Hepatocyte (in vitro differentiated cells): ENCODE measurements around the gene FBXO11. TPM values are rescaled to one million over a fixed set of nuclear protein-coding genes. Genes with fewer than 3 reads are reported as not detected.

ENCODE experiments used
- DNase-seq: peaks from one replicate; pipeline ENCODE4 v3.0.0-alpha.2; 2016; ENCODE audit warnings: low spot score
- H2AFZ ChIP-seq: fragments of 200-600 bp; sonication (generic); 2 replicates; pipeline ENCODE4 v1.6.0; 2016; ENCODE audit warnings: antibody characterized with exemption, mild to moderate bottlenecking
- H3K27ac ChIP-seq: fragments of 200-600 bp; sonication (generic); 2 replicates; pipeline ENCODE4 v1.5.1; 2016; ENCODE audit warnings: mild to moderate bottlenecking
- H3K27me3 ChIP-seq: fragments of 200-600 bp; sonication (generic); 2 replicates; pipeline ENCODE4 v1.6.1; 2016
- H3K36me3 ChIP-seq: fragments of 200-600 bp; sonication (generic); replicated peaks from 2 replicates; pipeline ENCODE4 v1.5.1; 2016; ENCODE audit warnings: low read depth; ENCODE audit not compliant: insufficient read depth
- H3K4me1 ChIP-seq: fragments of 200-600 bp; sonication (generic); 2 replicates; pipeline ENCODE4 v1.5.1; 2016; ENCODE audit warnings: mild to moderate bottlenecking, moderate library complexity; ENCODE audit not compliant: insufficient read depth
- H3K4me2 ChIP-seq: fragments of 200-600 bp; sonication (generic); 2 replicates; pipeline ENCODE4 v1.6.0; 2016
- H3K4me3 ChIP-seq: fragments of 200-600 bp; sonication (generic); 2 replicates; pipeline ENCODE4 v1.5.1; 2016; ENCODE audit warnings: mild to moderate bottlenecking
- H3K79me2 ChIP-seq: fragments of 200-600 bp; sonication (generic); 2 replicates; pipeline ENCODE4 v1.6.0; 2017; ENCODE audit warnings: mild to moderate bottlenecking
- H3K9me2 ChIP-seq: fragments of 200-600 bp; sonication (generic); replicated peaks from 2 replicates; pipeline ENCODE4 v1.6.0; 2017; ENCODE audit warnings: mild to moderate bottlenecking; ENCODE audit not compliant: insufficient read depth
- H3K9me3 ChIP-seq: fragments of 200-600 bp; sonication (generic); 2 replicates; pipeline ENCODE4 v1.5.1; 2016; ENCODE audit warnings: low read depth, mild to moderate bottlenecking
- H4K20me1 ChIP-seq: fragments of 200-600 bp; sonication (generic); 2 replicates; pipeline ENCODE4 v1.6.0; 2016; ENCODE audit warnings: mild to moderate bottlenecking; ENCODE audit not compliant: insufficient read depth, poor library complexity, severe bottlenecking
- CTCF ChIP-seq: fragments of 200-600 bp; sonication (generic); IDR thresholded peaks from 2 replicates; pipeline ENCODE4 v1.5.1; 2016; ENCODE audit warnings: antibody characterized with exemption, mild to moderate bottlenecking; ENCODE audit not compliant: poor library complexity
- EZH2 ChIP-seq: fragments of 200-600 bp; sonication (generic); IDR thresholded peaks from 2 replicates; pipeline ENCODE4 v1.6.1; 2016; ENCODE audit warnings: antibody characterized with exemption, mild to moderate bottlenecking, borderline replicate concordance
- EZH2phosphoT487 ChIP-seq: fragments of 200-600 bp; sonication (generic); IDR thresholded peaks from one replicate; pipeline ENCODE4 v1.6.1; 2018; ENCODE audit warnings: antibody characterized with exemption, mild to moderate bottlenecking, low read depth, moderate library complexity; ENCODE audit not compliant: unreplicated experiment, severe bottlenecking
- WGBS: methylation state at CpG from one replicate; pipeline ENCODE4 v1.1.6; 2016; ENCODE audit warnings: low lambda C conversion rate; ENCODE audit errors: missing lambda C conversion rate; 5-methylcytosine and 5-hydroxymethylcytosine counted together
- polyA plus RNA-seq: library from polyadenylated mRNA; unstranded; fragments of >200 nt; fragmentation: Nextera tagmentation; extraction: Ambion mirVana; gene quantifications from 2 replicates; pipeline ENCODE4 v1.2.1, GENCODE V29; 2016
- total RNA-seq: library from RNA; depleted of rRNA; stranded (reverse); fragments of >200 nt; gene quantifications from 2 replicates; pipeline ENCODE4 v1.2.3, GENCODE V29; 2014

FBXO11 gene
- total and polyA plus RNA-seq, 2 experiments from 2014 or later: 22.4 to 63.9 TPM

- Histone ChIP-seq H3K4me2 (no peak overlapping the region), H3K4me3 (no peak overlapping the region), H3K4me1 (peaks cover 6% of the 10 kb centered on the region), H3K27me3 (no peaks in the 10 kb centered on the region), H4K20me1 (peaks cover 98% of the 10 kb centered on the region), H2AFZ (no peak overlapping the region), H3K9me3 (no peaks in the 10 kb centered on the region), H3K79me2 (peaks cover 100% of the 10 kb centered on the region), H3K36me3 (no peaks in the 10 kb centered on the region), H3K9me2 (no peaks in the 10 kb centered on the region), H3K27ac (no peak overlapping the region)
- no peak for DNase-seq
- TF ChIP-seq EZH2: no peak
- TF ChIP-seq EZH2phosphoT487: no peak
- TF ChIP-seq CTCF: no peak
- 94% methylated on average over 10 of the region's 10 CpGs for WGBS
These were observed 15.5 kb downstream of the FBXO11 start for GRCh38 chr2:47890711-47891368.

- Histone ChIP-seq H3K9me2 (no peaks in the 10 kb centered on the region), H2AFZ (no peak overlapping the region), H3K9me3 (no peaks in the 10 kb centered on the region), H3K4me1 (peaks cover 6% of the 10 kb centered on the region), H3K27ac (no peak overlapping the region), H4K20me1 (peaks cover 98% of the 10 kb centered on the region), H3K4me3 (no peak overlapping the region), H3K36me3 (no peaks in the 10 kb centered on the region), H3K79me2 (peaks cover 100% of the 10 kb centered on the region), H3K4me2 (no peak overlapping the region), H3K27me3 (no peaks in the 10 kb centered on the region)
- TF ChIP-seq EZH2: no peak
- no peak for TF ChIP-seq EZH2phosphoT487
- no peak for TF ChIP-seq CTCF
- no peak for DNase-seq
- WGBS: 95% methylated on average over 2 of the region's 2 CpGs
These were observed 17.6 kb downstream of the FBXO11 start for GRCh38 chr2:47888581-47889280.

DNA sequence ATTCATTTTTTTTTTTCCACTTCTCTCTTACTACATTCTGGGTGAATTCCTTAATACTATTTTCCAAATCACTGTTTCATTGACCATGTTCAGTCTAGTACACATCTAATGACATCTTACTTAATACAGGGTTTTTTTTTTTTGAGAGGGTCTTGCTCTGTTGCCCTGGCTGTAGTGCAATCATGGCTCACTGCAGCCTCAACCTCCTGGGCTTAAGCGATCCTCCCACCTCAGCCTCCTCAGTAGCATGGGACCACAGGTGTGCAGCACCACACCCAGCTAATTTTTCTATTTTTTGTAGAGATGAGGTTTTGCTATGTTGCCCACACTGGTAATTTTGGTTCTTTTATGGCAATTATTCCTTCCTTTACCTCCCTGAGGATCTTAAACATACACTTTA lies 29.4 kb downstream of the FBXO11 start:
- TF ChIP-seq EZH2phosphoT487: no peak
- Histone ChIP-seq H3K27me3 (no peaks in the 10 kb centered on the region), H3K4me2 (no peak overlapping the region), H3K36me3 (no peaks in the 10 kb centered on the region), H3K4me3 (no peak overlapping the region), H3K9me3 (no peaks in the 10 kb centered on the region), H3K27ac (no peak overlapping the region), H2AFZ (no peak overlapping the region), H4K20me1 (peaks cover 94% of the 10 kb centered on the region), H3K9me2 (no peaks in the 10 kb centered on the region), H3K4me1 (no peaks in the 10 kb centered on the region), H3K79me2 (peaks cover 100% of the 10 kb centered on the region)
- no peak for DNase-seq
- WGBS: 94% methylated on average over 1 of the region's 1 CpG

GRCh38 chr2:47872941-47873340 lies 33.4 kb downstream of the FBXO11 start:
- peaks cover 100% of the 10 kb centered on the region for H3K79me2 ChIP-seq
- H3K27me3 ChIP-seq: no peaks in the 10 kb centered on the region
- H2AFZ ChIP-seq: no peak overlapping the region
- no peak overlapping the region for H3K4me3 ChIP-seq
- WGBS: 83% methylated on average over 2 of the region's 2 CpGs
- H3K9me2 ChIP-seq: no peaks in the 10 kb centered on the region
- no peak for DNase-seq
- H4K20me1 ChIP-seq: peaks cover 96% of the 10 kb centered on the region
- TF ChIP-seq EZH2phosphoT487 (no peak), CTCF (no peak), EZH2 (no peak)
- no peak overlapping the region for H3K27ac ChIP-seq
- H3K36me3 ChIP-seq: no peaks in the 10 kb centered on the region
- H3K4me2 ChIP-seq: no peak overlapping the region
- H3K4me1 ChIP-seq: no peaks in the 10 kb centered on the region
- H3K9me3 ChIP-seq: no peaks in the 10 kb centered on the region
